Bronchial epithelial cell (primary cell): ENCODE results near the gene PYY. TPM values are rescaled to one million over a fixed set of nuclear protein-coding genes. Genes with fewer than 3 reads are reported as not detected.
"Not testable (repeated sequence)": the region's sequence is repeated elsewhere in the genome, so short reads cannot be mapped to it uniquely, and the experiment has no call there.

Experiments used
- DNase-seq: peaks from one replicate; pipeline ENCODE4 v3.0.0-alpha.2; 2010; ENCODE audit warnings: low read depth
- FAIRE-seq: peaks from 2 replicates; lab custom pipeline; 2011; peaks lifted over from hg19 to GRCh38; lab: Jason Lieb, UNC
- H3K27me3 ChIP-seq: 2 replicates; pipeline ENCODE4 v1.5.1; 2011; ENCODE audit warnings: low read length; ENCODE audit not compliant: control insufficient read depth, insufficient read depth
- H3K36me3 ChIP-seq: 2 replicates; pipeline ENCODE4 v1.5.1; 2011; ENCODE audit warnings: low read length; ENCODE audit not compliant: control insufficient read depth, insufficient read depth
- H3K4me3 ChIP-seq: 2 replicates; pipeline ENCODE4 v1.5.1; 2011; ENCODE audit warnings: mild to moderate bottlenecking, low read depth, low read length, control low read depth
- CTCF ChIP-seq: IDR thresholded peaks from 2 replicates; pipeline ENCODE4 v1.5.1; 2011; ENCODE audit warnings: mild to moderate bottlenecking, moderate library complexity, low read length, control low read depth, inconsistent platforms; ENCODE audit not compliant: insufficient read depth, severe bottlenecking
- total RNA-seq: library from RNA; depleted of rRNA; stranded (reverse); fragments of >200 nt; gene quantifications from 2 replicates; pipeline ENCODE4 v1.2.1, GENCODE V29; 2014

PYY gene
- total RNA-seq, 1 donor from 2014 or later = 0.79 TPM

GRCh38 chr17:43931062-43931571 lies 22.6 kb downstream of the PYY start:
- Histone ChIP-seq H3K27me3 (peaks cover 5% of the 10 kb centered on the region), H3K36me3 (no peaks in the 10 kb centered on the region), H3K4me3 (no peak overlapping the region)
- DNase-seq (no peak), FAIRE-seq (no peak)
- no peak for TF ChIP-seq CTCF

GRCh38 chr17:43928609-43929008 lies 25.1 kb downstream of the PYY start:
- no peak for FAIRE-seq

DNA sequence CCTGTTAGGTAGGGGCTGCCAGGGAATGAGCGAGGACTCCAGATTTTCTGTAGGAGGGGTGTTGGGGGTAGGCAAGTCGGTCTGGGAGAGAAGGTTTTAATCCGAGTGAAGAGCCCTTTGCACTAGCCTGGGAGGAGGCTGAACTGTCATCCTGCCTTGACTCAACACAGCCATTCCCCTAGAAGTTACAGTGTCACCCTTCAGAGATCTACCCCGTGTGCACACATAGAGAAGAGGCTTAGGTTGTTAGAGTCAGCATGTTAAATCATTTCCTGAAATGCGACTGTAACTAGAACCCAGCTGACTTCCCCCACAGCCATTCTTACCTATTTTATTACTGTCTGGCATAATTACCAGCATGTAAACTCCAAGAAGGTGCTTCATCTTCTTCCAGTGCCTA lies 25.8 kb downstream of the PYY start:
- peaks cover 11% of the 10 kb centered on the region for H3K27me3 ChIP-seq
- FAIRE-seq, H3K36me3 ChIP-seq, DNase-seq, H3K4me3 ChIP-seq: not testable (repeated sequence)

More at GRCh38 chr17:43928609-43929008, 25.1 kb downstream of the PYY start:
- Histone ChIP-seq H3K27me3 (peaks cover 11% of the 10 kb centered on the region), H3K36me3 (no peaks in the 10 kb centered on the region), H3K4me3 (no peak overlapping the region)
- TF ChIP-seq CTCF = no peak
- DNase-seq = no peak

- DNase-seq (no peak), FAIRE-seq (no peak)
- Histone ChIP-seq H3K36me3 (no peaks in the 10 kb centered on the region), H3K27me3 (peaks cover 11% of the 10 kb centered on the region), H3K4me3 (peak overlapping the region; percentile 8)
- no peak for TF ChIP-seq CTCF
These were observed 26.5 kb downstream of the PYY start for GRCh38 chr17:43927060-43927864.

DNA sequence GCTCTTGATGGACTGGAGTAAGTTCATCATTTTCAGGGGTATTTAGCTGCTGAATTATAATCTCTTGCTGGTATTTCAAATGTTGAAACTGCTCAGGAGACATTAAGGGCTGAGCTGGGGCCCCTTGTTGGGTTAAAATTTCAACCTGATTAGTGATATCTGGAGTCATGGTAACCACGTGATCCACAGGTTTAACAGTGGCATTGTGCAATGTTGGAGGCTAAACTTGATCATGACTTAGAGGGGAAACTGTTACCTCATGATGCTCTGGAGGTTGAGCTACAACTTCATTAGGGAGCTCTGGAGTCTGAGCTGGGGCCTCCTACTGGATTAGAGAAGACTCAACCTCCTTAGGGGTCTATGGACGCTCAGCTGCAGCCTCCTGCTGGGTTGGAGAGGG lies 29.2 kb downstream of the PYY start:
- TF ChIP-seq CTCF = no peak
- Histone ChIP-seq H3K36me3 (no peaks in the 10 kb centered on the region), H3K4me3 (no peak overlapping the region), H3K27me3 (peaks cover 11% of the 10 kb centered on the region)
- DNase-seq (no peak), FAIRE-seq (no peak)

- no peaks in the 10 kb centered on the region for H3K36me3 ChIP-seq
- no peak for FAIRE-seq
These were observed 33.1 kb downstream of the PYY start for GRCh38 chr17:43920500-43921095.

More at GRCh38 chr17:43920500-43921095, 33.1 kb downstream of the PYY start:
- Histone ChIP-seq H3K4me3 (no peak overlapping the region), H3K27me3 (peaks cover 2% of the 10 kb centered on the region)
- no peak for TF ChIP-seq CTCF
- DNase-seq = no peak
